ENCODE data around the gene PTDSS2. TPM values are rescaled to one million over a fixed set of nuclear protein-coding genes. Genes with fewer than 3 reads are reported as not detected.
"Not testable (repeated sequence)": the region's sequence is repeated elsewhere in the genome, so short reads cannot be mapped to it uniquely, and the experiment has no call there.

PTDSS2 gene
- total RNA-seq, 1 donor from 2014 or later = 81.1 TPM

GRCh38 chr11:424232-424631 is 25.8 kb upstream of the PTDSS2 start:
- no peak for DNase-seq (ENCODE audit: low read depth)
- TF ChIP-seq CTCF (IDR thresholded peaks at IDR 0.05; ENCODE audit: insufficient read depth, low read length, poor library complexity, severe bottlenecking) = no peak

GRCh38 chr11:424766-425165 is 25.3 kb upstream of the PTDSS2 start:
- not testable (repeated sequence) for H3K36me3 ChIP-seq (ENCODE audit: control insufficient read depth, insufficient read depth, low read length); H3K4me3 ChIP-seq (ENCODE audit: low read depth, low read length); H3K27me3 ChIP-seq (ENCODE audit: control insufficient read depth, insufficient read depth, low read length); DNase-seq (ENCODE audit: low read depth)

More at GRCh38 chr11:424232-424631, 25.8 kb upstream of the PTDSS2 start:
- Histone ChIP-seq H3K4me3 (ENCODE audit: low read depth, low read length) (no peak overlapping the region), H3K36me3 (ENCODE audit: control insufficient read depth, insufficient read depth, low read length) (no peaks in the 10 kb centered on the region), H3K27me3 (ENCODE audit: control insufficient read depth, insufficient read depth, low read length) (peaks cover 11% of the 10 kb centered on the region)

- no peak overlapping the region for H3K4me3 ChIP-seq (ENCODE audit: low read depth, low read length)
- no peak for TF ChIP-seq CTCF (IDR thresholded peaks at IDR 0.05; ENCODE audit: insufficient read depth, low read length, poor library complexity, severe bottlenecking)
- no peak for DNase-seq (ENCODE audit: low read depth)
- H3K27me3 ChIP-seq (ENCODE audit: control insufficient read depth, insufficient read depth, low read length) = peaks cover 6% of the 10 kb centered on the region
- no peaks in the 10 kb centered on the region for H3K36me3 ChIP-seq (ENCODE audit: control insufficient read depth, insufficient read depth, low read length)
These were observed 24.8 kb upstream of the PTDSS2 start for GRCh38 chr11:425301-425700.

- H3K27me3 ChIP-seq (ENCODE audit: control insufficient read depth, insufficient read depth, low read length) = peaks cover 4% of the 10 kb centered on the region
- no peak overlapping the region for H3K4me3 ChIP-seq (ENCODE audit: low read depth, low read length)
- TF ChIP-seq CTCF (IDR thresholded peaks at IDR 0.05; ENCODE audit: insufficient read depth, low read length, poor library complexity, severe bottlenecking) = no peak
- no peaks in the 10 kb centered on the region for H3K36me3 ChIP-seq (ENCODE audit: control insufficient read depth, insufficient read depth, low read length)
- no peak for DNase-seq (ENCODE audit: low read depth)
These were observed 23.2 kb upstream of the PTDSS2 start for GRCh38 chr11:426851-427250.

- peaks cover 4% of the 10 kb centered on the region for H3K27me3 ChIP-seq (ENCODE audit: control insufficient read depth, insufficient read depth, low read length)
- no peaks in the 10 kb centered on the region for H3K36me3 ChIP-seq (ENCODE audit: control insufficient read depth, insufficient read depth, low read length)
- TF ChIP-seq CTCF (IDR thresholded peaks at IDR 0.05; ENCODE audit: insufficient read depth, low read length, poor library complexity, severe bottlenecking) = no peak
- H3K4me3 ChIP-seq (ENCODE audit: low read depth, low read length) = no peak overlapping the region
- DNase-seq (ENCODE audit: low read depth) = no peak
These were observed 21.8 kb upstream of the PTDSS2 start for GRCh38 chr11:428295-428694.

- Histone ChIP-seq H3K36me3 (ENCODE audit: control insufficient read depth, insufficient read depth, low read length) (no peaks in the 10 kb centered on the region), H3K27me3 (ENCODE audit: control insufficient read depth, insufficient read depth, low read length) (peaks cover 4% of the 10 kb centered on the region), H3K4me3 (ENCODE audit: low read depth, low read length) (no peak overlapping the region)
- no peak for DNase-seq (ENCODE audit: low read depth)
- no peak for TF ChIP-seq CTCF (IDR thresholded peaks at IDR 0.05; ENCODE audit: insufficient read depth, low read length, poor library complexity, severe bottlenecking)
These were observed 20.7 kb upstream of the PTDSS2 start for GRCh38 chr11:429391-429790.
